Sigmoid colon (tissue), 4 donors: ENCODE results near the gene LSM14B.
A peak's percentile ranks its signal among the peaks of the same experiment; 100 is the strongest.

Source experiments
- CTCF ChIP-seq, 4 experiments: fragments of 450-650 bp in 3 of 4; fragments of 200-600 bp in 1 of 4; IDR thresholded peaks; one replicate each; pipeline ENCODE4 v1.5.1; 2016 to 2019; ENCODE audit warnings: antibody characterized with exemption in 4 of 4, mild to moderate bottlenecking in 3 of 4, moderate library complexity in 2 of 4
- EP300 ChIP-seq, 4 donors: sonication (generic); formaldehyde crosslinking; IDR thresholded peaks; one replicate each; pipeline ENCODE4 v1.6.1; 2017; ENCODE audit warnings: antibody characterized with exemption in 4 of 4
- POLR2A ChIP-seq, 2 donors: fragments of 450-650 bp; IDR thresholded peaks; one replicate each; pipeline ENCODE4 v1.6.1; 2016; ENCODE audit warnings: antibody characterized with exemption in 2 of 2, mild to moderate bottlenecking in 2 of 2, moderate library complexity in 2 of 2
- POLR2AphosphoS5 ChIP-seq, 4 donors: sonication (generic); formaldehyde crosslinking; IDR thresholded peaks; one replicate each; pipeline ENCODE4 v1.6.1; 2017; ENCODE audit warnings: antibody characterized with exemption in 4 of 4

DNA sequence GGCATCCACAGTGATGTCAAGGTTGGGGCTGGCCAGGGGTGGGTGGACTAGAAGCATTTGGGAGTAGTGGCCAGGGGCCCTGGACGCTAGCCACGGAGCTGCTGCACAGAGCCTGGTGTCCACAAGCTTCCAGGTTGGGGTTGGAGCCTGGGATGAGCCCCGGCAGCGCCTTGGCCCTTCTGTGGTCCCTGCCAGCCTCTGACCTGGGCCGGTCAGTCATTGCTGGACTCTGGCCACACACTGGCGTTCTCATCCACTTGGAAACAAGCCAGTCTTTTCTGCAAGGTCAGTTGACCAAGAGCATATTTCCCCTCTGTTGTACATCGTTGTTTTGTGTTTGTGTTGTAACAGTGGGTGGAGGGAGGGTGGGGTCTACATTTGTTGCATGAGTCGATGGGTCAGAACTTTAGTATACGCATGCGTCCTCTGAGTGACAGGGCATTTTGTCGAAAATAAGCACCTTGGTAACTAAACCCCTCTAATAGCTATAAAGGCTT, 12.5 kb downstream of the LSM14B start:
- TF ChIP-seq CTCF (IDR thresholded peaks at IDR 0.05) (no peak), POLR2AphosphoS5 (IDR thresholded peaks at IDR 0.05) (peak in 2 of 4 donors; percentile 19 to 20), POLR2A (IDR thresholded peaks at IDR 0.05) (no peak), EP300 (IDR thresholded peaks at IDR 0.05) (no peak)
